PFSK-1 (cell line): ENCODE results near the gene EVC2.

Source experiments
- FOXP2 ChIP-seq: optimal IDR thresholded peaks from 2 replicates; pipeline ENCODE3; 2011; ENCODE audit warnings: borderline replicate concordance, control low read depth, inconsistent platforms; ENCODE audit not compliant: insufficient read depth; ENCODE audit errors: extremely low read length, extremely low read depth
- POLR2AphosphoS5 ChIP-seq: IDR thresholded peaks from 2 replicates; pipeline ENCODE4 v1.6.1; 2012; ENCODE audit warnings: low read depth, mild to moderate bottlenecking, control low read depth, low read length, moderate library complexity
- REST ChIP-seq, 2 experiments: IDR thresholded peaks; 2 replicates each; pipeline versions ENCODE4 v1.6.1 to v1.8.0; 2011 to 2012; ENCODE audit warnings: low read depth in 2 of 2, low read length in 2 of 2, control low read depth in 1 of 2, inconsistent platforms in 1 of 2, mild to moderate bottlenecking in 1 of 2, moderate library complexity in 1 of 2; ENCODE audit not compliant: insufficient read depth in 1 of 2
- SIN3A ChIP-seq: IDR thresholded peaks from 2 replicates; pipeline ENCODE4 v1.6.1; 2012; ENCODE audit warnings: mild to moderate bottlenecking, low read length, moderate library complexity, borderline replicate concordance; ENCODE audit not compliant: insufficient read depth
- TAF1 ChIP-seq: IDR thresholded peaks from 2 replicates; pipeline ENCODE4 v1.6.1; 2012; ENCODE audit warnings: low read length, control low read depth, borderline replicate concordance; ENCODE audit not compliant: insufficient read depth

EVC2 gene

DNA sequence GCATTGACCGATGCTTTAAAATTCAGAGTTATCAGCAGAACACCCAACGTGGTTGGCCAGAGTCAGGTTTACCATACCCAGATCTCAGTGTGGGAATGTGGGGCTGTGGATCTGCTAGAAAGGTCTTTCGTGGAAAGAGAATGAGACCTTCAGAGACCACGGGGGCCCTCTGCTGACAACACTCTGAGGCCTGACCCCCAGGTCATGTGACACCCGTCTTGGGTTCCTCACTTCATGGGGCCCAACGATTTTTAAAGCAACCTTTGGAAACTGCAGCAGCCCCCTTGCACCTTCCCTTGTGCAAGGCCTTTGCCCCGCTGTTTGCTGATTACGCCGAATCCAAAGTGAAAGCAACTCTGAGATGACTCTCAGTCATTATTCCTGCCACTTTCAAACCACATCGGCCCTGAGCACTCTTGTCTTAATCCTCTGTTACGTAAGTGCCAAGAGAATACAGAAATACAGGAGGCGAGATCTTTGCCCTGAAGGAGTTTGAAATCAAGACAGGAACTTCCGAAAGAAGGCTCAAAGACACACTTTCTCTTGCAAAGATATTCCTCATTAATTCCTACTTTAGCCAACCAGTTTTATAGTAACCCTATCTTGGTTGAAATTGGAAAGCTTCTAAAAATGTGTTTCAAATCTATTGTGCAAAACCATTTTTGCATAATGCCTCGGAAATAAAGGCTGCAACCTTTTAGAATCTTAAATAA, 88.3 kb downstream of the EVC2 start:
- TF ChIP-seq REST (IDR thresholded peaks at IDR 0.05; ENCODE audit: insufficient read depth in 1 of 2, low read depth in 2 of 2, low read length in 2 of 2), result no peak
- no peak for TF ChIP-seq POLR2AphosphoS5
- no peak for TF ChIP-seq SIN3A
- TF ChIP-seq TAF1, result no peak
- no peak for TF ChIP-seq FOXP2

GRCh38 chr4:5618051-5618960, 90.1 kb downstream of the EVC2 start:
- TF ChIP-seq TAF1, result no peak

GRCh38 chr4:5616331-5616950, 91.9 kb downstream of the EVC2 start:
- TF ChIP-seq POLR2AphosphoS5, result no peak
- no peak for TF ChIP-seq REST (IDR thresholded peaks at IDR 0.05; ENCODE audit: insufficient read depth in 1 of 2, low read depth in 2 of 2, low read length in 2 of 2)
- TF ChIP-seq SIN3A, result no peak
- TF ChIP-seq TAF1, result no peak
- no peak for TF ChIP-seq FOXP2

DNA sequence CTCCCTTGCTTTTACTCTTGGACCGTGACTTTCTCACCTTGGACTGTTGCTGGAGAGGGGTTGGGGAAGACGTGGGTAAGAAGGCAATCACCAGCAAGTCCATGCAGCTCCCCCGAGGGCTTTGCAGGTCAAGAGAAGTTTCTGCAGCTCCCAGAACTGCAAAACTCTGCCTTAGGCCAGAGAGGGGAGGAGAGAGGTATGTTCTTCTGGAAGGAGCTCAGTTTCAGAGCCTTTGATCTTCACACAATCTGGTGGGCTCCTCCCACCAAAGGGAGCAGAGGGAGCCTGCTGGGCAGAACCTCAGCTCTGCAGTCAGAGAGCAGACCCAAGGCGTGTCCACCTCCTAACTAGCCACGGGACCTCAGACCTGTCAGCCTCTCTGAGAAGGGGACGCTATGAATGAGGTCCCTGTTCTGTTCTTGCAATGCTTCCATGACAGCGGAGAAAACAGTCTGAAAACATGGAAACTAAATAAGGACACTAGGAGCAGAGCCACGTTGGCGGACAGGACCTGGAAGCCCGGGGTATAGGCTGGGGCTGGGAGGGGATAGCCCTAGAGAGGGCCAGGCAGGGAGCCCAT, 92.8 kb downstream of the EVC2 start:
- no peak for TF ChIP-seq TAF1
- no peak for TF ChIP-seq SIN3A
- TF ChIP-seq FOXP2, result no peak
- TF ChIP-seq POLR2AphosphoS5, result no peak
- TF ChIP-seq REST (IDR thresholded peaks at IDR 0.05; ENCODE audit: insufficient read depth in 1 of 2, low read depth in 2 of 2, low read length in 2 of 2), result no peak

- TF ChIP-seq TAF1 (no peak), SIN3A (no peak), FOXP2 (no peak), REST (IDR thresholded peaks at IDR 0.05; ENCODE audit: insufficient read depth in 1 of 2, low read depth in 2 of 2, low read length in 2 of 2) (no peak), POLR2AphosphoS5 (no peak)
Measured at GRCh38 chr4:5611750-5612149, 96.6 kb downstream of the EVC2 start.
